HG02870 (cell line): ENCODE results near the gene SLX9.

Experiments
- ATAC-seq: cut with Tn5 transposase; IDR thresholded peaks from one replicate; pipeline ENCODE4 v1.9.1; 2021; ENCODE audit warnings: mild to moderate bottlenecking, moderate library complexity; ENCODE audit not compliant: unreplicated experiment

Gene SLX9

GRCh38 chr21:44946254-44947041 lies 6.6 kb downstream of the SLX9 start:
- no peak for ATAC-seq

DNA sequence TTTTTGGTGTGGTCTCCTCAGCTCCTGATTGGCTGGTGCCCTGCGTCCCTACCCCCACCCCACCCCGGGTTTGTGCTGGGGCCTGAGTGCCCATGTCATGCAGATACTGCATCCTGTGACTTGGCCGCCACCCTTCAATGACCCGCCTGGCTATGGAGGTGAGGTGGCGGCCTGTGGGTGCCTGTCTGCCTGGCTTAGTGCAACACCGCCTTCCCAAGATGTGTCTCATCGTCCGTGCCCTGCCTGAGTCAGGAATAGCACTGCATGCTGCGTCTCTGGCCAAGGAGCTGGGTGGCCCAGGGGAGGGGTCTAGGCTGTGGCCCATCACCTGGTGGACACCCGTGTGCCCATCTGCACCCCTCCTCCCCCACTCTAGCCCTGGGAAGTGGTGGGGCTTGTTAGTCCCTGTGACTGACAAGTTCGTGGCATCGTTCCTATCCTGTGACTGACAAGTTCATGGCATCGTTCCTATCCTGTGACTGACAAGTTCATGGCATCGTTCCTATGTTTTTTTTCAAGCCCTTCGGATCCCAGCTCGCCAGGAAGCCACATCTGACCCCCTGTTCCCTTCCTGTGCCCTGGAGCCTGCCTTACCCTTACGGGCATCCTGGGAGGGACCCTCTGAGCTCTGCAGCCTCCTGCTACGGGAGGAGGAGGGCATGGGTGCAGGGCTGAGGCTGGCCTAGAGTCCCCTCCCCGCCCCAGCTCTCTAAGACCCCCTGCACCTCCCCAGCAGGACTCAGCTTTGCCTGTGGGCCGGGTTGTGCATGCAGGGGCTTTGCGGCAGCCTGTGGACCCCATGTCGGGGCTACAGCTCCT lies 7.5 kb downstream of the SLX9 start:
- no peak for ATAC-seq

DNA sequence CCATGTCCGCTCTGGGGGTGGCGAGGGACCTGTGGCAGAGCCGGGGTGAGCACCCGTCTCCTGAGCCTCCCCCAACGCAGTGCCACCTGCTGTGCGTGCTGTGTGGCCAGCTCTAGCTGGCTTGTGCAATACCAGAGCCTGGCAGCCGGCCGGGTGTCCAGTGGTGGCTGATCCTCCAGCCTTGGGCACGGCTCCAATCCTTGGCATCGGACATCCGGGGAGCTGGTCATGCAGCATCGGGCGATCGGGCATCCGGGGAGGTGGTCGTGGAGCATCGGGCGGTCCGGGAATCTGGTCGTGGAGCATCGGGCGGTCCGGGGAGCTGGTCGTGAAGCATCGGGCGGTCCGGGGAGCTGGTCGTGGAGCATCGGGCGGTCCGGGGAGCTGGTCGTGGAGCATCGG lies 8.1 kb downstream of the SLX9 start:
- ATAC-seq = no peak

GRCh38 chr21:44948426-44949120 lies 8.7 kb downstream of the SLX9 start:
- no peak for ATAC-seq

GRCh38 chr21:44949161-44949778 lies 9.4 kb downstream of the SLX9 start:
- ATAC-seq = no peak

DNA sequence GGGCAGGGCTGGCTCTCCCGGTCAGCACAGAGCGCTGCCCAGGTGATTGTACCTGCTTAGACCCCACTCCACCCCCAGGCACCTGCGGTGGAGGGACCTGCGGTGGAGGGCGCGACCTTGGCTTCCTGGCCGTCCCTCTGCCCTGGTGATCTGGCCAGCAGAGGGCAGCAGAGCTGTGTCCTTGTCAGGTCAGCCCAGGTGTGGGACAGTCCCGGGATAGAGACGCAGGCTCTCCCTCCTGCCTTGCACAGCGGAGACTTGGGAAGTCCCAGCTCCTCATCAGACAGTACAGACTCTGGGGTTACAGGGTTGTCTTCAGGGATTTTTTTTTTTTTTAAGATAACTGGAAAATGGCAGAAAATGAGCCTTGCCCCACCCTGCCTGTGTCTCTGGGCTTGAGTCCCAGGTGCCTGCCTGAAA lies 10.0 kb downstream of the SLX9 start:
- ATAC-seq = no peak

- ATAC-seq = no peak
Measured at GRCh38 chr21:44950351-44950750, 10.5 kb downstream of the SLX9 start.

DNA sequence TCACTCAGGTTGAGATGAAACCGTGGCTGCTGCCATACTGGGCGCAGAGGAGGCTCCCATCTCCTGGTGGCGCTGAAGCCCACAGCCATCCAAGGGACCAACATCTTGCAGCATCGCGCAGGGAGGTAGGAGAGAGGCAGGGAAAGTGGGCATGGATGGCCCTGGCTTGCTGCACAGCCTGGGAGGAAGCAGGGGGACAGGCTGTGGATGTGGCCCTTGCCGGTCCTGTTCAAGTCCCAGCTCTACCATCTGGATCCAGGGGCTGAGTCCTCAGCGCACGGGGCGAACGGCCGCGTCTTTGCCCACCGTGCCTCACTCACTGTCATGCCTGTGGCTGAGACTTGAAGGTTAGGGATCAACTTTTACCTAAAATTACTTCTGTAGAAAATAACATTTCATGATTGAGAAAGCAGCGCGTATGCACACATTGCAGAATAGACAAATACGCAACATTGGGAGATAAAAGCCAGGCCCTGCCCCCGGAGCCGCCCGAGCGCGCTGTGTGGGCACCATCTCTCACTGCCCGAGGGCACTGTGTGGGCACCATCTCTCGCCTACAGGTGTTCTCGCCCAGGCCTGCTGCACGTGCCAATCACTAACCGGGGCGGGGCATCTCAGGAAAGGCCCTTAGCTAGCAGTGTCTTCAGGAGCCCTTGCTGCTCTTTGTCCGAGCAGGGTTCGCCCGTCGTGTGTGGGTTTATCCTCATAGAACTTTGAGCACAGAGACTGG lies 11.5 kb downstream of the SLX9 start:
- no peak for ATAC-seq

- no peak for ATAC-seq
Measured at GRCh38 chr21:44952116-44952928, 12.5 kb downstream of the SLX9 start.

DNA sequence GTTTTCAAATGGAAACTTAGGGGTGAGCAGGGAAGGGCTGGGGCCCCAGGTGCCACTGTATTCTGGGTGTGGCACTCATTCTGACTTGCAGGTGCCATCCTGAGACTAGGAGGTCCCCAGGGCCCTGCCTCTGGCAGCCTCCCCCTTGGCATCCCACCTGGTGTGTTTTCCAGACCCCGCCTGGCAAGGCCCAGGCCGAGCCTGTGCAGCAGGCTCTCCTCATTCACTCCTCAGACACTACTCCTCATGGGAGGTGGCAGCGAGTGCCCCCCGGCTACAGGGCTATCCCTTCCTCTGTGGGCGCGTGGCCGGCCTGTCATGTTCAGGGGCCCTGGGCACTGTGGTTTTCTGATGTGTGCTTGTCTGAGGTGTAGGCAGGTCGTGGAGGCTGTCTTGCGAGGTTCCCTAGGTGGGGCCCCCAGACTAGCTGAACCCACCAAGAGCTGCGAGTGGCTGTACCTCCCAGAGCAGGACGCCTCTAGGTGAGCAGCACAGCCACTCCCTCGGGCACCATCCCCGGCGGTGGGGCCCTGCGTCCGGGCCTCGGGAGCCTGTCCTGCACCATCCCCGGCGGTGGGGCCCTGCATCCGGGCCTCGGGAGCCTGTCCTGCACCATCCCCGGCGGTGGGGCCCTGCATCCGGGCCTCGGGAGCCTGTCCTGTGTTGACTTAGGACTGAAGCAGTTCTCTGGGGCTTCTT lies 13.2 kb downstream of the SLX9 start:
- ATAC-seq = no peak

DNA sequence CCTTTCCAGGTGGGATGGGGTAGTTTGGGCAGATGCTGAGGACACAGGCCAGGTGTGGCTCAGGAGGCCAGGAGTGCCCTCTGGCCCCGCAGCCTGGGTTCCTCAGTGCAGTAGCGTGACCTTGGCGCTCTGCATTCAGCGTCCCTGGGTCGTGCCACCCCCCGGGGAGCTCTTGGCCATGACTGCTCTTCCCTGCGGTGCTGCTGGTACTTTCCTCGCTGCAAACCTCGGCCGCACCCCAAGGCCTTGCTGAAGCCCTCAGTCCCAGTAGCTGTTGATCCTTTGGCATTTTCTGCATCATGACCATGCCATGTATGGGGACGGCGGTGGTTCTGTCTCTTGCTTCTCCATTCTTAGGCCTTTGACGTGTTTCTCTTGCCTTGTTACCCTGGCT lies 13.8 kb downstream of the SLX9 start:
- no peak for ATAC-seq

DNA sequence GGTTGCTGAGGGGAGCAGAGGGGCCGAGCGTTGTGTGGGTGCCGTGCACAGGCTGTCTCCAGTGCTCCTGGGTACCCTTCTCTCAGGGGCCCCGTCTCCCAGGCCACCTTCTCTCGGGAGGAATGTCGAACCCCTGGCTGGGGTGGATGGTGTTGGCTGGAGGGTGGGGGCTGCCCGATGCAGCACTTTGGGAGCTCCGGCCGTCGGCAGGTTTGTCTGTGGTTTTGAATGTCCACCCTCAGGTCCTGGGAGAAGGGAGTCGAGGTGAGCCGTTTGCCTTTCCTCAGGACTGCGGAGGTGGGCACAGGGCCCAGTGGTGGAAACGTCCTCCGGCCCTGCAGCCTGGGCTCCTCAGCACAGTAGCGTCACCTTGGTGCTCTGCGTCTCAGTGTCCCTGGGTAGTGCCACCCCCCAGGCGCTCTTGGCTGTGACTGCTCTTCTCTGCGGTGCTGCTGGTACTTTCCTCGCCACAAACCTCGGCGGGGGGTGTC lies 14.5 kb downstream of the SLX9 start:
- no peak for ATAC-seq

DNA sequence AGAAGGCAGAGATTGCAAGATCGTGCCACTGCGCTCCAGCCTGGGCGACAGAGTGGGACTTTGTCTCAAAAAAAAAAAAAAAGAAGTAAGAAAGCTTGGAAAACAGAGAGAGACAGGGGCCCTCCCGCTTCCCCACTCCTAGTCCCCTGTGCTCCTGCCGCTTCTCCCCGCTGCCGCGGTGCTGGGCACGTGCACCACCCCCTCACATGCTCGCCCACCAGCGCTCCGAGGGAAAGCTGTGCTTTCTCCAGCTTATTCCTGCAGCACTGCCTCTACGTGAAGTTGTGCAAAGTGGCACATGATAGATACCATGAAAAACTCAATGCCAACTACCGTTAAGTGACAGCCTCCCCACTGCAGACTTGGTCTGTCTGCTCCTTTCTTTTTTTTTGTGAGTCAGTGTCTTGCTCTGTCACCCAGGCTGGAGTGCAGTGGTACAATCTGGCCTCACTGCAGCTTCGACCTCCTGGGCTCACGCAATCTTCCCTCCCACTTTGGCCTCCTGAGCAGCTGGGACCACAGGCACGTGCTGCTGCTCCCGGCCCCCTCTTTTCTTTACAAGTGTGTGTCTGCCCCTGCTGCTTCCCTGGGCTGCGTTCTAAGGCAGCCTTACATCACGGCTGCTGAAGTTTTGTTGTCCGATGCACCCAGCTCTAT lies 15.4 kb downstream of the SLX9 start:
- no peak for ATAC-seq

DNA sequence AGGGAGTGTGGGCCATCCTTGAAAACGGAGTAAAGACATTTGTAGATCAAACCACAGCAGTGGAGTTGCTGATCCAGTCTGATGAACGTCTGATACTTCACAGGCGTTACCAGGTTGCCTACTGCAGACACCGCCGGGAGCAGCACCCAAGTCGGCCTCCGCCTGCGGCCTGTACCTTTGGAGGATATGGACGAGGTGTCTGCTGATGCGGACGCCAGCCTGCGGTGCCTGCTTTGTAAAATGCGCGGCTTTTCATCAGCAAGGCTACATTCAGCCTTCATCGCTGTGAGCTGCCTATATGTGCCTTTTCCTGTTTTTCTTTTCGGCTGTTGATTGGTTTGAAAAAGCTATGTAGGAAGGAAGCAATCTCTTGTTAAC lies 16.0 kb downstream of the SLX9 start:
- ATAC-seq = no peak

GRCh38 chr21:44956356-44957046 lies 16.7 kb downstream of the SLX9 start:
- ATAC-seq = no peak

DNA sequence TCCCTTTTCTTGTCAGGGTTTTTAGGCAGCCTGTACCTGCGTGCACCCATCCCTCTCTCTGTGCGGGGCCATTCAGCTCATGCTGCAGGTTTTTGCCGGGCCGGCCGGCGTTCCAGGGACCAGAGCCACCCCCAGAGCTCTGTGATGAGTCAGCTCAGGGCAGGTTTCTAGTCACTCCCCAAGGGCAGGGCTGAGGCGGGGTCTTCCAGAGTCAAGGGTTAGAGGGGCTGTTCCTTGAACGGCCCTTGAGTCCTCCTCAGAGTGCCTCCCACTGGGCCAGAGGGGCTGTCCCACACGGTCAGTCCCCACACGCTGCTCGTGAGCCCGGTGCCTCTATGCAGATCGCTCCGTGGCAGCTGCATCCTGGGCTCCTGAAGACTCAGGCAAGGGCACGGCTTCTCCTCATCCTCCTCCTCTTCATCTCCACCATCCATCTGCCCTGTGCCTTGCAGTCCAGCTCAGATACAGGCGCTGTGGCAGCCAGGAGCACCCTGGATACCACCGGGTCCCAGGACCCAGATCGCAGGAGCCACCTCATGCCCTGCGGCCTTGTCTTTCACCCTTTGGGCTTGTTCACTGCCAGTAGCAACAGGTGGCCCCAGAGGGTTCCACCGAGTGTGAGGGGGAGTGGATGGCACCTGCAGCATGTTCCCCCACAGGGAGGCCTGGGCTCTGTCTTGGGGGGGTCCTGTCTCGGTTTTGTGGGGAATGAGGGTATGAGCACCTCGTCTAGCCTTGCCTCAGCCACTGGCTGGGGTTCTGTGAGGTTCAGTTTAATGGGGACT lies 17.4 kb downstream of the SLX9 start:
- no peak for ATAC-seq

DNA sequence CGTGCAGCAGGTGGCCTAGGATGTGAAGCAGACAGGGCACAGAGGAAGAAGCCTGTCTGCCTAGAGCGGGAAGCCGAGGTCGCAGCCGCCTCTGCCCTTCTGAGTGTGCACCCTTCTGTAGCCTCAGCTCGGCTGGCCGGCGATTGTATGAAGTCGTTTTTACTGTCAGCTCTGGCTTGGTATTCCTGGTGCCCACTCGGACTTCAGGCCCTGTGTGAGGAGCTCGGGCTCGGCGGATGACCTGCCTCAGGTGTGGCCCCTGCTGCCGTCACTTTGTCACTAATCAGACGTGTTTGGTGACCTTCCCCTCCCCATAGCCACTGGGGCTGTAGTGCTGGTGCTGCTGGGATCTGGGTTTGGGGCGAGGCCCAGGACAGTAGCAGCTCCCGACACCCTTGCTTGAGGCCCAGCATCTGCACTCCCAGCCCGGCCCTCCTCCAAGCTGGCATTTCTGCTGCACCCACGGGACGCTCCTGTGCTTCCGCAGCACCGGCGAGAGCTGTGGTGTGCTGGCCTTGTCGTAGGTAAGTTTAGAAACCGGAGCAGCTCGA lies 18.1 kb downstream of the SLX9 start:
- ATAC-seq = no peak
